Measurements from ENCODE around the gene NCAN. TPM values are rescaled to one million over a fixed set of nuclear protein-coding genes. Genes with fewer than 3 reads are reported as not detected.

The NCAN gene
- total and polyA plus RNA-seq, 9 of the 15 experiments (the other 6 are each of a cell fraction or from before 2014, with no cell fraction given): 0.04 TPM; not detected in 8

- no peak overlapping the region for H2AFZ ChIP-seq (ENCODE audit: low read depth, low read length)
- BruUV-seq (replicated peaks): no TSS peak
- H3K9me3 ChIP-seq (replicated peaks; ENCODE audit: control insufficient read depth, insufficient read depth, low read depth, low read length): no peaks in the 10 kb centered on the region
- ChIA-PET CTCF (ENCODE audit: low intra/inter-chr PET ratio) (no interaction called here), POLR2A (interaction anchor here (0.6 to 1.3 kb wide), 3 partner anchors 37 to 378 kb away, joined by 3 to 4 read pairs (median 3); no protein-coding TSS in a partner anchor)
- peaks cover 4% of the 10 kb centered on the region for H3K9me1 ChIP-seq (ENCODE audit: control insufficient read depth, insufficient read depth, low read length)
- peaks cover 7% of the 10 kb centered on the region; the same call in 1 of the 3 replicates for H3K36me3 ChIP-seq (ENCODE audit: control insufficient read depth, insufficient read depth, low read length)
- in situ Hi-C loops (cut with MboI): no loop called here
- no peak for FAIRE-seq
- TF ChIP-seq ZBTB2 (IDR thresholded peaks at IDR 0.05) (no peak), ZFP36 (IDR thresholded peaks at IDR 0.05; ENCODE audit: low read depth, low read length, partially characterized antibody) (peak; percentile 80), RHOXF2B (CRISPR knock-in tag; conservative IDR thresholded peaks at IDR 0.05) (no peak)
- H3K4me3 ChIP-seq: no peak overlapping the region
- ATAC-seq: no peak
- no peak overlapping the region for H3K27ac ChIP-seq (ENCODE audit: extremely low read depth, low read depth, low read length)
- peaks cover 0 to 16% of the 10 kb centered on the region in 2 experiments; a peak in 3 of 5 replicates for H3K27me3 ChIP-seq (ENCODE audit: control insufficient read depth in 2 of 2, insufficient read depth in 2 of 2, low read length in 2 of 2)
- no peak overlapping the region for H3K4me2 ChIP-seq (ENCODE audit: insufficient read depth, low read length)
- 35% methylated on average over 8 of the region's 8 CpGs for WGBS (ENCODE audit: insufficient coverage, low coverage, missing lambda C conversion rate)
- H3K4me1 ChIP-seq (replicated peaks in 1 of 2; ENCODE audit: control insufficient read depth in 2 of 2, insufficient read depth in 2 of 2, low read length in 2 of 2): peaks cover 2 to 17% of the 10 kb centered on the region in 2 experiments; a peak in 3 of 5 replicates
- intact Hi-C loops (cut with micrococcal nuclease): no loop called here
- H4K20me1 ChIP-seq (replicated peaks; ENCODE audit: control insufficient read depth, insufficient read depth, low read length): 0 out of 2 replicates have a peak, but pooled peaks cover 6% of the 10 kb centered on the region
- no peak overlapping the region; a peak in 1 of 4 replicates for H3K9ac ChIP-seq (ENCODE audit: insufficient read depth in 1 of 2, low read depth in 2 of 2, low read length in 2 of 2)
- H3K79me2 ChIP-seq (ENCODE audit: control insufficient read depth, insufficient read depth, low read length): no peaks in the 10 kb centered on the region
- no peak for DNase-seq (ENCODE audit: extremely low read depth in 1 of 4, low spot score in 3 of 4)
Observed at GRCh38 chr19:19270749-19271571, 59.2 kb downstream of the NCAN start.

All from K562 (cell line).